Kidney (tissue), 14 donors: ENCODE results near the gene ARF1. TPM values are rescaled to one million over a fixed set of nuclear protein-coding genes. Genes with fewer than 3 reads are reported as not detected.

Experiments
- DNase-seq, 5 donors: peaks; one replicate each; pipeline ENCODE4 v3.0.0-alpha.2; 2013 to 2020
- FAIRE-seq: peaks from 2 replicates; lab custom pipeline; 2012; peaks lifted over from hg19 to GRCh38; lab: Jason Lieb, UNC
- H3K27ac ChIP-seq, 2 donors: one replicate each; pipeline ENCODE4 v1.7.0; 2013; ENCODE audit warnings: low read depth in 2 of 2, low read length in 2 of 2, inconsistent platforms in 1 of 2
- H3K27me3 ChIP-seq: one replicate; pipeline ENCODE4 v1.7.1; 2013; ENCODE audit warnings: low read length, inconsistent platforms; ENCODE audit not compliant: control insufficient read depth, insufficient read depth
- H3K36me3 ChIP-seq, 3 donors: one replicate each; pipeline versions ENCODE4 v1.7.0 to v1.7.1; 2013; ENCODE audit warnings: low read length in 3 of 3, control low read depth in 1 of 3, inconsistent platforms in 1 of 3; ENCODE audit not compliant: insufficient read depth in 3 of 3, control insufficient read depth in 2 of 3
- H3K4me1 ChIP-seq, 3 donors: one replicate each; pipeline versions ENCODE4 v1.7.0 to v1.7.1; 2013; ENCODE audit warnings: low read length in 3 of 3, inconsistent platforms in 1 of 3, low read depth in 1 of 3; ENCODE audit not compliant: control insufficient read depth in 2 of 3, insufficient read depth in 2 of 3
- H3K4me3 ChIP-seq, 3 donors: one replicate each; pipeline versions ENCODE4 v1.7.0 to v1.8.1; 2013; ENCODE audit warnings: low read length in 3 of 3, control low read depth in 1 of 3, inconsistent platforms in 1 of 3
- H3K9ac ChIP-seq, 3 donors: one replicate each; pipeline versions ENCODE4 v1.7.0 to v1.7.1; 2013; ENCODE audit warnings: low read length in 3 of 3, control low read depth in 1 of 3, inconsistent platforms in 1 of 3
- H3K9me3 ChIP-seq, 3 donors: one replicate each; pipeline versions ENCODE4 v1.7.0 to v1.7.1; 2013; ENCODE audit warnings: low read length in 3 of 3, control low read depth in 1 of 3, inconsistent platforms in 1 of 3; ENCODE audit not compliant: control insufficient read depth in 2 of 3, insufficient read depth in 1 of 3
- intact Hi-C: fragments of 100-400 bp; cut with DNase I; formaldehyde crosslinking; loops from one replicate; pipeline ENCODE4 v1.11.1; 2022
- polyA plus RNA-seq: library from polyadenylated mRNA; stranded (reverse); fragments of 350-450 nt; fragmentation: Illumina TruSeq; extraction: RNeasy Lipid Tissue Mini Kit (QIAGEN cat#74804); gene quantifications from one replicate; pipeline ENCODE4 v1.2.3, GENCODE V29; 2014; ENCODE audit warnings: low read depth, low replicate concordance; ENCODE audit not compliant: insufficient read depth
- total RNA-seq: library from RNA; stranded (reverse); fragmentation: NEBNext Ultra II Directional; extraction: Animal tissue kit (Norgen Biotek cat#: 25700); gene quantifications from one replicate; pipeline ENCODE4 v1.2.1, GENCODE V29; 2021
- TF ChIP-seq, protein P1 (sequence below): IDR thresholded peaks from 3 replicates; pipeline ENCODE4 v1.5.1; 2012; ENCODE audit warnings: mild to moderate bottlenecking, moderate library complexity, borderline replicate concordance; ENCODE audit not compliant: insufficient read depth; ENCODE audit errors: extremely low read depth
- donor health status: control.
- donor health status: control.
- donor health status: control.
- donor health status: control.
- donor health status: control.
- donor health status: DM: yes; HTN: yes; CAD: no.
- donor health status: Normal renal cell carcinoma (clear cell type).

Gene ARF1
- total and polyA plus RNA-seq, 2 donors from 2014 or later: 383 to 398 TPM

DNA sequence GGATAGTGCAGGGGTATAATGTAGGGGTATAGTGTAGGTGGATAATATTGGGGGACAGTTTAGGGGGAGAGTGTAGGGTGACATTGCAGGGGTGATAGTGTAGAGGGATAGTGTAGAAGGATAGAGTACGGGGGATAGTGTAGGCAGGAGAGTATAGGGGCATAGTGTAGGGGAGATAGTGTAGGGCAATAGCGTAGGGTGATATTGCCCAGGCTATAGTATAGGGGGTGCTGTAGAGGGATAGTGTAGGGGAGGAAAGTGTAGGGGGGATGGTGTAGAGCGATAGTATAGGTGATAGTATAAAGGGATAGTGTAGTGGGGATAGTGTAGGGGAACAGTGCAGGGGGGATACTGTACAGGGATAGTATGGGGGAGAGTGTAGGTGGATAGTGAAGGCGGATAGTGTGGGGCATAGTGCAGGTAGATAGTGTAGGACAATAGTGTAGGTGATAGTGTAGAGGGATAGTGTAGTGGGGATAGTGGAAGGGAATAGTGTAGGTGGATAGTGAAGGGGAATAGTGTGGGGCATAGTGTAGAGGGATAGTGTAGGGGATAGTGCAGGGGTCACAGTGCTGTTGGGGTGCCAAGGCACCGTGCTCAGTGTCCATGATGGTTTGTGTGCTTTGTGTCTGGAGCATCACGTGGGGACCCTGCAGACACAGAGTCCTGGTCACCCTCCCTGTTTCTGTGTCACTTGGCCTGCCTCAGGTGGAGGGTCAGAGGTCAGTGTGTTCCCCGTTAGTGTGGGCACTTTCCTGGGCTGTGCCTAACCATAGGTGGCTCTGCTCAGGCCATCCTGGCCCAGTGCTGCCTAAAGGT, 10.5 kb upstream of the ARF1 start:
- intact Hi-C loops: no loop called here
- H3K27me3 ChIP-seq: peaks cover 9% of the 10 kb centered on the region
- no peaks in the 10 kb centered on the region for H3K9me3 ChIP-seq
- H3K4me3 ChIP-seq: no peak overlapping the region
- DNase-seq: no peak
- FAIRE-seq: no peak
- no peaks in the 10 kb centered on the region for H3K36me3 ChIP-seq
- no peak overlapping the region for H3K27ac ChIP-seq
- no peak overlapping the region for H3K9ac ChIP-seq
- H3K4me1 ChIP-seq: no peaks in the 10 kb centered on the region
- TF ChIP-seq, protein P1, sequence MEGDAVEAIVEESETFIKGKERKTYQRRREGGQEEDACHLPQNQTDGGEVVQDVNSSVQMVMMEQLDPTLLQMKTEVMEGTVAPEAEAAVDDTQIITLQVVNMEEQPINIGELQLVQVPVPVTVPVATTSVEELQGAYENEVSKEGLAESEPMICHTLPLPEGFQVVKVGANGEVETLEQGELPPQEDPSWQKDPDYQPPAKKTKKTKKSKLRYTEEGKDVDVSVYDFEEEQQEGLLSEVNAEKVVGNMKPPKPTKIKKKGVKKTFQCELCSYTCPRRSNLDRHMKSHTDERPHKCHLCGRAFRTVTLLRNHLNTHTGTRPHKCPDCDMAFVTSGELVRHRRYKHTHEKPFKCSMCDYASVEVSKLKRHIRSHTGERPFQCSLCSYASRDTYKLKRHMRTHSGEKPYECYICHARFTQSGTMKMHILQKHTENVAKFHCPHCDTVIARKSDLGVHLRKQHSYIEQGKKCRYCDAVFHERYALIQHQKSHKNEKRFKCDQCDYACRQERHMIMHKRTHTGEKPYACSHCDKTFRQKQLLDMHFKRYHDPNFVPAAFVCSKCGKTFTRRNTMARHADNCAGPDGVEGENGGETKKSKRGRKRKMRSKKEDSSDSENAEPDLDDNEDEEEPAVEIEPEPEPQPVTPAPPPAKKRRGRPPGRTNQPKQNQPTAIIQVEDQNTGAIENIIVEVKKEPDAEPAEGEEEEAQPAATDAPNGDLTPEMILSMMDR: no peak

DNA sequence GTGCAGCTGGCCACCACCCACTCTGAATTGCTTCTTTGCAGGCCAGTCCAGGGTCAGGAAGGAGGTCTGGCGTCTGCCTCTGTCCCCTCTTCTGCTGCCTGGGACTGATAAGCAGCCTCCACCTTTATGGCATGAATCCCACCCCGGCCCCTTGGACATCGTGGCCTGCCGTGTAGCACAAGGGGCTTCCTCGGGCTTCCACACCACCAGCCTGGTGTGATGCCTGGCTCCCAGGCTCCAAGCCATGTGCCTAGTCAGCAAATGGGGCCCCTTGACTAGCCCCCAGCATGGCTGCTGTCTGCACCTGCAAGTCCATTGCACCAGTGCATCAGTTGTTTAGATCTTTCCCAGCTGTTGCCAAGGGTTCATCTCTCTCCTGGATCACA, 9.9 kb upstream of the ARF1 start:
- FAIRE-seq (no peak), DNase-seq (no peak)
- Histone ChIP-seq H3K9ac (no peak overlapping the region), H3K27ac (no peak overlapping the region), H3K27me3 (peaks cover 9% of the 10 kb centered on the region), H3K4me3 (no peak overlapping the region), H3K9me3 (no peaks in the 10 kb centered on the region), H3K36me3 (no peaks in the 10 kb centered on the region), H3K4me1 (no peaks in the 10 kb centered on the region)
- TF ChIP-seq, protein P1: no peak
- intact Hi-C loops: no loop called here

DNA sequence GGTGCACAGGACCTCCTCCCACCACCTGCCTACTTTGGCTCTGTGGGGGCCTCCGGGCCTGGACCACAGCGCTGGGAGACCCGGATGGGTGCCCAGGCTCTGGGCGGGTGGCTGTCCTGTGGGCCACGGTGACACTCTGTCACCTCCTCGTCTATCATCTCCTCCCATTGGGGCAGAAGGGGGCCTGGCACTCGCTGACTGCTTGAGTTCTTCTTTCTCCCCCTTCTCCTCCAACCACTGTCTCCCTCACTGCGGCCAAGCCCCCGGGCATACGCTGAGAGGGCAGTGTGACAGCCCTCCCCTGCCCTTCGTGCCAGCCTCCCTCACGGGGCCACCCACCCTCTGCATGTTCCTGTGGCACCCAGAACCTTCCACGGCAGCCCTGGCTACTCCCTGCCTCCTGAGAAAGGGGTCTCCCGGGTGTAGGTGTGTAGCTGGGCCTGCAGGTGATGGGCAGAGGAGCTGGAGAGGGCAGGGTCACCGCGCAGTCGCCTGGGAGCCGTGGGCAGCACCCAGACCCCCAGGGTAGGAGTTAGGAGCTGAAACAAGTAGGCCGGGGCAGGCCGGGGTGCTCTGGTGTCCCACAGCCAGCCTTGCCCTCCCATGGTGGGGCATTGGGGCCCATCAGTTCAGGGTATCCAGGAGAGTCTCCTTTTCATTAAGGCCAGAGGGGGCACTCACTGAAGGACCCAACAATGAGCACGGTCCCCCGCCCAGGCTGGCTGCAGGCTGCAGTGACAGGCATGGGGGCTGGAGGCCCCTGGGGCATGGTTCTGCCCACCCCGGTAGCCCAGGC, 9.2 kb upstream of the ARF1 start:
- no peak overlapping the region for H3K4me3 ChIP-seq
- H3K9ac ChIP-seq: no peak overlapping the region
- no peak overlapping the region for H3K27ac ChIP-seq
- TF ChIP-seq, protein P1: no peak
- H3K4me1 ChIP-seq: no peaks in the 10 kb centered on the region
- no peaks in the 10 kb centered on the region for H3K9me3 ChIP-seq
- no peak for DNase-seq
- no peaks in the 10 kb centered on the region for H3K36me3 ChIP-seq
- FAIRE-seq: no peak
- peaks cover 6% of the 10 kb centered on the region for H3K27me3 ChIP-seq
- intact Hi-C loops: no loop called here
